ENCODE results near the gene CCL18.
"Not testable (repeated sequence)": the region's sequence is repeated elsewhere in the genome, so short reads cannot be mapped to it uniquely, and the experiment has no call there.

The CCL18 gene

GRCh38 chr17:36063786-36064541, at the start of gene CCL18:
Gene CCL18, plus strand, starts transcription at chr17:36064272. Its CDS starts 71 bp downstream, at chr17:36064343.
- no peak within 1 kb of the TSS for H3K4me3 ChIP-seq (ENCODE audit: low read depth, low read length)
- ChIA-PET POLR2A (no interaction called here), CTCF (interaction anchor here (0.6 kb wide), 1 partner anchor 9 kb away, joined by 3 read pairs; no protein-coding TSS in a partner anchor)
- no peak for TF ChIP-seq CTCF (IDR thresholded peaks at IDR 0.05; ENCODE audit: insufficient read depth, low read length, missing control alignments)
- no peak for DNase-seq (ENCODE audit: low read depth, low spot score)

GRCh38 chr17:36014946-36015345, 49.1 kb upstream of the CCL18 start:
- H3K4me3 ChIP-seq (ENCODE audit: low read depth, low read length), result no peak overlapping the region
- POLR2A ChIA-PET, result no interaction called here
- CTCF ChIA-PET, result no interaction called here
- no peak for DNase-seq (ENCODE audit: low read depth, low spot score)
- no peak for TF ChIP-seq CTCF (IDR thresholded peaks at IDR 0.05; ENCODE audit: insufficient read depth, low read length, missing control alignments)

GRCh38 chr17:36015895-36016294, 48.2 kb upstream of the CCL18 start:
- H3K4me3 ChIP-seq (ENCODE audit: low read depth, low read length); DNase-seq (ENCODE audit: low read depth, low spot score); CTCF ChIA-PET; POLR2A ChIA-PET: not testable (repeated sequence)

- ChIA-PET POLR2A (no interaction called here), CTCF (no interaction called here)
- no peak for DNase-seq (ENCODE audit: low read depth, low spot score)
- no peak for TF ChIP-seq CTCF (IDR thresholded peaks at IDR 0.05; ENCODE audit: insufficient read depth, low read length, missing control alignments)
- no peak overlapping the region for H3K4me3 ChIP-seq (ENCODE audit: low read depth, low read length)
Measured at GRCh38 chr17:36016555-36016954, 47.5 kb upstream of the CCL18 start.

- TF ChIP-seq CTCF (IDR thresholded peaks at IDR 0.05; ENCODE audit: insufficient read depth, low read length, missing control alignments), result no peak
- DNase-seq (ENCODE audit: low read depth, low spot score), result no peak
- CTCF ChIA-PET, result interaction anchor here (1.0 kb wide), 1 partner anchor 8 kb away, joined by 3 read pairs; no protein-coding TSS in a partner anchor
- POLR2A ChIA-PET, result no interaction called here
- no peak within 1 kb of the TSS for H3K4me3 ChIP-seq (ENCODE audit: low read depth, low read length)
Measured at GRCh38 chr17:36017799-36018198, 46.3 kb upstream of the CCL18 start, which contains the start of gene CCL23. Gene CCL23, minus strand, starts transcription at chr17:36017972. Its CDS starts 75 bp downstream, at chr17:36017897.

- POLR2A ChIA-PET, result no interaction called here
- H3K4me3 ChIP-seq (ENCODE audit: low read depth, low read length), result no peak overlapping the region
- no peak for TF ChIP-seq CTCF (IDR thresholded peaks at IDR 0.05; ENCODE audit: insufficient read depth, low read length, missing control alignments)
- no peak for DNase-seq (ENCODE audit: low read depth, low spot score)
- CTCF ChIA-PET, result interaction anchor here (1.1 kb wide), 1 partner anchor 129 kb away, joined by 3 read pairs; no protein-coding TSS in a partner anchor
Measured at GRCh38 chr17:36019423-36019822, 44.6 kb upstream of the CCL18 start.
